Stimulated activated CD8-positive, alpha-beta memory T cell treated with anti-CD3 and anti-CD28 coated beads, Interleukin-7, amount 100 ng/mL, for 1 hour (primary cell): ENCODE measurements around the gene COQ4.

Source experiments
- DNase-seq, 2 donors: peaks; one replicate each; pipeline ENCODE4 v3.0.0-alpha.2; 2020; ENCODE audit warnings: low read depth in 2 of 2

Gene COQ4

GRCh38 chr9:128372784-128373183 lies 50.1 kb downstream of the COQ4 start:
- DNase-seq: no peak

- no peak for DNase-seq
These were observed 51.6 kb downstream of the COQ4 start for GRCh38 chr9:128374221-128374675.

- DNase-seq: no peak
These were observed 53.2 kb downstream of the COQ4 start for GRCh38 chr9:128375865-128376264.

GRCh38 chr9:128382261-128382660 lies 59.6 kb downstream of the COQ4 start:
- DNase-seq: no peak

GRCh38 chr9:128383007-128383753 lies 60.5 kb downstream of the COQ4 start:
- DNase-seq: no peak
